GM12878 (cell line): ENCODE measurements around the gene DBN1. TPM values are rescaled to one million over a fixed set of nuclear protein-coding genes. Genes with fewer than 3 reads are reported as not detected.
A peak's percentile ranks its signal among the peaks of the same experiment; 100 is the strongest.

ENCODE experiments used
- ATAC-seq: fragments of 200-7000 bp; cut with Tn5 transposase; 3 replicates; pipeline ENCODE4 v1.9.1; 2020; ENCODE audit warnings: mild to moderate bottlenecking, moderate library complexity
- Bru-seq: library from RNA; stranded (reverse); fragments of 400-500 nt; gene quantifications from one replicate; lab custom pipeline; 2021; lab: Mats Ljungman, UMichigan
- BruChase-seq, 2 experiments: library from RNA; stranded (reverse); fragments of 400-500 nt; gene quantifications; one replicate each; lab custom pipeline; 2021; lab: Mats Ljungman, UMichigan
- BruUV-seq: library from RNA; stranded (reverse); fragments of 400-500 nt; replicated peaks from 2 replicates; lab custom pipeline; 2021; lab: Mats Ljungman, UMichigan
- CTCF ChIA-PET: fragments of 300-600 bp; sonication (Branson Sonifier 250); formaldehyde crosslinking; extraction: SDS; loops from one replicate; lab custom pipeline; 2021; ENCODE audit warnings: inconsistent platforms; lab: Yijun Ruan, JAX
- POLR2A ChIA-PET: fragments of 350-600 bp; formaldehyde crosslinking; extraction: SDS; loops from one replicate; lab custom pipeline; 2021; ENCODE audit warnings: inconsistent platforms; lab: Charles Lee
- RAD21 ChIA-PET: fragments of 300-600 bp; sonication (Branson Sonifier 250); formaldehyde crosslinking; loops from one replicate; lab custom pipeline; 2023; ENCODE audit warnings: antibody characterized with exemption; ENCODE audit not compliant: unreplicated experiment; lab: Charles Lee
- SMC1A ChIA-PET: fragments of 300-600 bp; sonication (Branson Sonifier 250); formaldehyde crosslinking; loops from one replicate; lab custom pipeline; 2023; ENCODE audit not compliant: unreplicated experiment, uncharacterized antibody; lab: Charles Lee
- DNase-seq: peaks from one replicate; pipeline ENCODE4 v3.0.0-alpha.2; 2011; ENCODE audit warnings: low read depth, low spot score
- FAIRE-seq: peaks from 3 replicates; lab custom pipeline; 2011; peaks lifted over from hg19 to GRCh38; lab: Jason Lieb, UNC
- H2AFZ ChIP-seq: 2 replicates; pipeline ENCODE4 v1.6.0; 2011; ENCODE audit warnings: low read depth, low read length, control low read depth; ENCODE audit not compliant: control insufficient read depth
- H3K27ac ChIP-seq: 2 replicates; pipeline ENCODE4 v1.5.1; 2011; ENCODE audit warnings: control low read depth; ENCODE audit not compliant: control insufficient read depth, insufficient read depth
- H3K27me3 ChIP-seq, 2 experiments: replicated peaks in 1 of 2; 2 replicates each; pipeline versions ENCODE4 v1.6.0 to v1.6.1; 2011; ENCODE audit warnings: low read length in 1 of 2; ENCODE audit not compliant: control insufficient read depth in 2 of 2, insufficient read depth in 2 of 2
- H3K36me3 ChIP-seq, 2 experiments: 2 replicates each; pipeline ENCODE4 v1.5.1; 2011; ENCODE audit warnings: low read length in 1 of 2; ENCODE audit not compliant: control insufficient read depth in 2 of 2, insufficient read depth in 2 of 2
- H3K4me1 ChIP-seq: 2 replicates; pipeline ENCODE4 v1.6.1; 2011; ENCODE audit warnings: mild to moderate bottlenecking, low read length, moderate library complexity, mixed read lengths; ENCODE audit not compliant: control insufficient read depth, insufficient read depth
- H3K4me2 ChIP-seq: 2 replicates; pipeline ENCODE4 v1.6.0; 2011; ENCODE audit warnings: control low read depth; ENCODE audit not compliant: control insufficient read depth, insufficient read depth
- H3K4me3 ChIP-seq: fragments of 200-600 bp; sonication (generic); 2 replicates; pipeline ENCODE4 v1.5.1; 2016
- H3K79me2 ChIP-seq: 2 replicates; pipeline ENCODE4 v1.6.0; 2011; ENCODE audit warnings: low read length; ENCODE audit not compliant: control insufficient read depth, insufficient read depth
- H3K9ac ChIP-seq: 2 replicates; pipeline ENCODE4 v1.8.0; 2011; ENCODE audit warnings: low read length, control low read depth, mixed read lengths; ENCODE audit not compliant: control insufficient read depth, insufficient read depth
- H3K9me3 ChIP-seq: replicated peaks from 3 replicates; pipeline ENCODE4 v1.5.1; 2011; ENCODE audit warnings: mild to moderate bottlenecking, low read length; ENCODE audit not compliant: control insufficient read depth, insufficient read depth
- H4K20me1 ChIP-seq: 2 replicates; pipeline ENCODE4 v1.6.0; 2011; ENCODE audit not compliant: control insufficient read depth, insufficient read depth
- EGR1 ChIP-seq, 2 experiments: IDR thresholded peaks; 1 replicate in 1 of 2; 2 replicates in 1 of 2; pipeline ENCODE4 v1.6.1; 2011 to 2012; ENCODE audit warnings: low read depth in 2 of 2, low read length in 2 of 2, borderline replicate concordance in 1 of 2, mild to moderate bottlenecking in 1 of 2, moderate library complexity in 1 of 2
- NR2C1 ChIP-seq: fragments of 450-650 bp; IDR thresholded peaks from 2 replicates; pipeline ENCODE4 v1.6.1; 2017; ENCODE audit warnings: antibody characterized with exemption, mild to moderate bottlenecking, moderate library complexity
- POLR2A ChIP-seq: IDR thresholded peaks from 2 replicates; pipeline ENCODE4 v1.6.1; 2011; ENCODE audit warnings: low read depth, mild to moderate bottlenecking, low read length
- SUPT20H ChIP-seq: IDR thresholded peaks from 2 replicates; pipeline ENCODE4 v1.6.1; 2011; ENCODE audit warnings: low read depth, mild to moderate bottlenecking, low read length, moderate library complexity, borderline replicate concordance; ENCODE audit not compliant: control insufficient read depth
- USF1 ChIP-seq: IDR thresholded peaks from 2 replicates; pipeline ENCODE4 v1.6.1; 2011; ENCODE audit warnings: borderline replicate concordance, low read depth, mild to moderate bottlenecking, moderate library complexity, mixed read lengths, low read length; ENCODE audit not compliant: insufficient read depth; ENCODE audit errors: extremely low read length
- YY1 ChIP-seq: IDR thresholded peaks from 2 replicates; pipeline ENCODE4 v1.6.1; 2011; ENCODE audit warnings: low read depth, mild to moderate bottlenecking, low read length
- WGBS: methylation state at CpG from one replicate; pipeline ENCODE4 v1.1.6; 2016; ENCODE audit warnings: low lambda C conversion rate; ENCODE audit not compliant: insufficient replicate concordance, insufficient coverage; ENCODE audit errors: missing lambda C conversion rate; 5-methylcytosine and 5-hydroxymethylcytosine counted together
- in situ Hi-C: fragments of 300-500 bp; cut with MboI; formaldehyde crosslinking; loops from 9 replicates; pipeline ENCODE4 v1.14.3; 2018; ENCODE audit warnings: mixed read lengths
- intact Hi-C: fragments of 100-400 bp; cut with micrococcal nuclease; formaldehyde crosslinking; loops from one replicate; pipeline ENCODE4 v1.14.2; 2022; ENCODE audit not compliant: unreplicated experiment
- long read RNA-seq, 2 experiments: library from polyadenylated mRNA; unstranded; transcript quantifications; one replicate each; pipeline ENCODE4 v2.0.0, GENCODE V29; 2019 to 2020
- polyA minus RNA-seq, 3 experiments: library from RNA; depleted of rRNA, polyadenylated mRNA; stranded (reverse); fragments of >200 nt; gene quantifications; 2 replicates each; pipeline ENCODE4 v1.2.3, GENCODE V29; 2011
- polyA plus RNA-seq, 11 experiments: library from polyadenylated mRNA; depleted of rRNA in 4 of 11; unstranded in 6 of 11; stranded (reverse) in 5 of 11; fragments of >200 nt; fragmentation: Nextera tagmentation in 4 of 11; fragmentation: Illumina TruSeq in 1 of 11; extraction: Ambion mirVana in 4 of 11; extraction: Trizol in 1 of 11; gene quantifications; 1 replicate in 1 of 11; 2 replicates in 10 of 11; pipeline versions ENCODE4 v1.2.1 to v1.2.3, GENCODE V29; 2011 to 2016; ENCODE audit warnings: inconsistent platforms in 2 of 11, missing spikeins in 2 of 11, low read depth in 1 of 11
- total RNA-seq, 4 experiments: library from RNA; depleted of rRNA in 3 of 4; stranded (reverse); fragments of >200 nt in 3 of 4; fragmentation: Illumina TruSeq in 1 of 4; extraction: Trizol in 1 of 4; gene quantifications; 2 replicates each; pipeline versions ENCODE4 v1.2.1 to v1.2.3, GENCODE V29; 2013 to 2021

The DBN1 gene
- 33.1 and 35.4 TPM in 2 replicates for total RNA-seq (2013; cell fraction: nucleolus; rRNA removed)
- total RNA-seq (2014; rRNA removed) (36.0 and 42.0 TPM in 2 replicates), total RNA-seq (2014; rRNA removed; fragmentation: Illumina TruSeq; extraction: Trizol) (16.8 and 19.2 TPM in 2 replicates), total RNA-seq (2021) (75.4 and 81.0 TPM in 2 replicates), polyA plus RNA-seq (2011; rRNA removed) (10.0 and 14.1 TPM in 2 replicates), polyA plus RNA-seq (2014; fragmentation: Illumina TruSeq; extraction: Trizol) (3.2 and 15.9 TPM in 2 replicates), polyA plus RNA-seq (2014; fragmentation: Nextera tagmentation; extraction: Ambion mirVana) (under 1 TPM; 0.18 to 0.62 TPM), polyA plus RNA-seq (2014; rRNA removed) (49.0 and 58.5 TPM in 2 replicates), polyA plus RNA-seq (2016; fragmentation: Nextera tagmentation; extraction: Ambion mirVana) (10 to 100 TPM; 36.5 to 38.0 TPM), polyA minus RNA-seq (2011; rRNA and poly(A)+ RNA removed) (12.5 and 16.2 TPM in 2 replicates), Bru-seq, nascent RNA (percentile 52 among the genes with signal in this experiment), BruChase-seq, experiment 1, labeled RNA remaining after a 6-hour chase (percentile 61 among the genes with signal in this experiment), BruChase-seq, experiment 2, labeled RNA remaining after a 2-hour chase (percentile 56 among the genes with signal in this experiment)
- polyA plus RNA-seq (2011; ENCODE audit: low read depth), result 8.1 TPM
- 12.3 and 18.9 TPM in 2 replicates for polyA plus RNA-seq (2011; cell fraction: cytosol; rRNA removed)
- 53.4 and 220 TPM in 2 replicates for polyA plus RNA-seq (2011; cell fraction: nucleus; rRNA removed)
- 13.9 and 24.5 TPM in 2 replicates for polyA plus RNA-seq (2012)
- 13.1 and 13.9 TPM in 2 replicates for polyA minus RNA-seq (2011; cell fraction: cytosol; rRNA and poly(A)+ RNA removed)
- 11.1 and 35.8 TPM in 2 replicates for polyA minus RNA-seq (2011; cell fraction: nucleus; rRNA and poly(A)+ RNA removed)
- long read RNA-seq, experiment 1, transcript DBN1-202 (14 exons, 2,995 nt), result major isoform, 14 of 20 reads
- long read RNA-seq, experiment 1, partial matches to known transcripts, result 0 of 20 reads
- long read RNA-seq, experiment 1, other reads (novel, unspliced or antisense), result 6 of 20 reads
- long read RNA-seq, experiment 2, partial matches to known transcripts, result 2 of 3 reads
- long read RNA-seq, experiment 2, other reads (novel, unspliced or antisense), result 0 of 3 reads

- FAIRE-seq, result no peak
- no peaks in the 10 kb centered on the region for H4K20me1 ChIP-seq
- ATAC-seq, result peak; percentile 71
- peak within 1 kb of the TSS; percentile 46 for H3K4me3 ChIP-seq
- BruUV-seq, result no TSS peak
- SMC1A ChIA-PET, result no interaction called here
- no peaks in the 10 kb centered on the region for H3K9me3 ChIP-seq
- no peaks in the 10 kb centered on the region for H3K36me3 ChIP-seq
- DNase-seq, result no peak
- in situ Hi-C loops (no loop called here), intact Hi-C loops (no loop called here)
- H2AFZ ChIP-seq, result peak within 1 kb of the TSS; percentile 56
- peaks cover 4% of the 10 kb centered on the region; the same call in 1 of the 2 replicates for H3K79me2 ChIP-seq
- WGBS, result 0% methylated on average over 2 of the region's 69 CpGs
- H3K9ac ChIP-seq, result peak within 1 kb of the TSS; percentile 61
- peak within 1 kb of the TSS; percentile 89 for H3K4me2 ChIP-seq
- CTCF ChIA-PET, result interaction anchor here (0.9 to 2.4 kb wide), 4 partner anchors 18 to 71 kb away, joined by 3 to 13 read pairs (median 3); no protein-coding TSS in a partner anchor
- POLR2A ChIA-PET, result interaction anchor here (1.0 to 1.4 kb wide), 2 partner anchors 19 to 36 kb away, joined by 3 to 6 read pairs; partner anchors contain the start of gene DOK3
- no peaks in the 10 kb centered on the region for H3K27me3 ChIP-seq
- RAD21 ChIA-PET, result interaction anchor here (0.7 to 2.0 kb wide), 5 partner anchors 16 to 28 kb away, joined by 4 to 7 read pairs (median 5); partner anchors contain the start of gene PDLIM7
- TF ChIP-seq POLR2A, result peak; percentile 60; the same call in 1 of the 2 replicates
- TF ChIP-seq USF1, result no peak
- TF ChIP-seq EGR1 (IDR thresholded peaks at IDR 0.05; ENCODE audit: borderline replicate concordance in 1 of 2, low read depth in 2 of 2, low read length in 2 of 2), result peak in 1 of 2 experiments; percentile 64; a peak in 1 of 3 replicates
- no peak for TF ChIP-seq SUPT20H
- TF ChIP-seq YY1, result 0 out of 2 replicates have a peak, but pooled peaks have one; percentile 9
- TF ChIP-seq NR2C1, result no peak
- peak within 1 kb of the TSS; percentile 2; the same call in 1 of the 2 replicates for H3K27ac ChIP-seq
- H3K4me1 ChIP-seq, result peaks cover 12% of the 10 kb centered on the region
These were observed at the start of gene DBN1 for GRCh38 chr5:177473443-177474001. Gene DBN1, minus strand, starts transcription at chr5:177473634. Its CDS starts 113 bp downstream, at chr5:177473521.
